Heart left ventricle (tissue), 13 donors: ENCODE data around the gene WNT7A.

Experiments used
- CTCF ChIP-seq, 12 donors: fragments of 200-600 bp; sonication (generic) in 4 of 12; IDR thresholded peaks; one replicate each; pipeline versions ENCODE4 v1.5.0 to v1.8.0; 2018 to 2022; ENCODE audit warnings: antibody characterized with exemption in 12 of 12, mild to moderate bottlenecking in 5 of 12
- POLR2A ChIP-seq, 2 donors: fragments of 450-650 bp; IDR thresholded peaks; one replicate each; pipeline ENCODE4 v1.6.1; 2017; ENCODE audit warnings: antibody characterized with exemption in 2 of 2, mild to moderate bottlenecking in 2 of 2, moderate library complexity in 2 of 2
- donor health status: ischemic (EF 13 %, LVEDD 7.1; RV severe dilation, severe dysfunction).
- donor health status: DM: no; HTN: yes; CAD: no.
- donor health status: DM: no; HTN: no; CAD: no.
- donor health status: ischemic (EF 25% LVEDD 6.9; RV normal size, moderate dysfunction).
- donor health status: ischemic (EF 25% LVEDD 5.7; RV mildly dilated, moderate dysfunction).
- donor health status: ischemic (EF 35%, LVEDD 5.7; RV mildly dilated, moderate dysfunction).
- donor health status: nonischemic (EF 11% LVEDD 7.7; RV severe dilation, severe dysfunction).
- donor health status: DM: yes; HTN: yes; CAD: no.
- donor health status: PGD.
- donor health status: ischemic (EF 29% LVEDD 5.4; RV normal size, mild dysfunction).
- donor health status: nonischemic (EF 23%, LVEDD 6.1; RV moderate dilation, normal function).

- no peak for TF ChIP-seq CTCF (IDR thresholded peaks at IDR 0.05)
- no peak for TF ChIP-seq POLR2A (IDR thresholded peaks at IDR 0.05)
Observed at GRCh38 chr3:13894096-13894806, 14.4 kb upstream of the WNT7A start.
